Measurements from ENCODE around the gene ATF1.

- TF ChIP-seq POLR2A (IDR thresholded peaks at IDR 0.05; ENCODE audit: low read length) (no peak), GATA1 (IDR thresholded peaks at IDR 0.05; ENCODE audit: low read depth, low read length) (no peak)
Observed at GRCh38 chr12:50775251-50775650, 11.3 kb downstream of the ATF1 start.
